Embryonic facial prominence (tissue), 1 donor: ENCODE measurements around the gene KRTAP4-16.
"Not testable (repeated sequence)": the region's sequence is repeated elsewhere in the genome, so short reads cannot be mapped to it uniquely, and the experiment has no call there.

Experiments used
- DNase-seq: peaks from one replicate; pipeline ENCODE4 v3.0.0-alpha.2; 2016; ENCODE audit errors: extremely low spot score

The KRTAP4-16 gene

GRCh38 chr17:41119696-41120690, 18.0 kb upstream of the KRTAP4-16 start:
- DNase-seq = not testable (repeated sequence)

- no peak for DNase-seq
Measured at GRCh38 chr17:41118721-41119120, 16.7 kb upstream of the KRTAP4-16 start.

DNA sequence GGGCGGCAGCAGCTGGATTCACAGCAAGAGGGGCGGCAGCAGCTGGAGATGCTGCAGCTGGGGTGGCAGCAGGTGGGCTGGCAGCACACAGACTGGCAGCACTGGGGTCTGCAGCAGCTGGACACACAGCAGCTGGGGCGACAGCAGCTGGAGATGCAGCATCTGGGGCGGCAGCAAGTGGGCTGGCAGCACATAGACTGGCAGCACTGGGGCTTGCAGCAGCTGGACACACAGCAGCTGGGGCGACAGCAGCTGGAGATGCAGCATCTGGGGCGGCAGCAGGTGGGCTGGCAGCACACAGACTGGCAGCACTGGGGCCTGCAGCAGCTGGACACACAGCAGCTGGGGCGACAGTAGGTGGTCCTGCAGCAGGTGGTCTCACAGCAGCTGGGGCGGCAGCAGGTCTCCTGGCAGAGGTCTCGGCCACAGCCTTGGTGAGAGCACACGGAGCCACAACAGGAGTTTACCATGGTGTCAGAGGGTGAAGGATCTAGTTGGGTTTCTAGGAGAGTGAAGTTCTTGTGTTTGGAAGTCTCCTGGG, 15.9 kb upstream of the KRTAP4-16 start, which contains the start of gene KRTAP4-11:
KRTAP4-11 (minus strand) TSS at position 528 of the 541 bp plus-strand sequence; CDS start at position 470, 58 bp downstream.
- not testable (repeated sequence) for DNase-seq

- no peak for DNase-seq
Measured at GRCh38 chr17:41116297-41116696, 14.3 kb upstream of the KRTAP4-16 start.

GRCh38 chr17:41111151-41111885, 9.3 kb upstream of the KRTAP4-16 start:
- DNase-seq = no peak

DNA sequence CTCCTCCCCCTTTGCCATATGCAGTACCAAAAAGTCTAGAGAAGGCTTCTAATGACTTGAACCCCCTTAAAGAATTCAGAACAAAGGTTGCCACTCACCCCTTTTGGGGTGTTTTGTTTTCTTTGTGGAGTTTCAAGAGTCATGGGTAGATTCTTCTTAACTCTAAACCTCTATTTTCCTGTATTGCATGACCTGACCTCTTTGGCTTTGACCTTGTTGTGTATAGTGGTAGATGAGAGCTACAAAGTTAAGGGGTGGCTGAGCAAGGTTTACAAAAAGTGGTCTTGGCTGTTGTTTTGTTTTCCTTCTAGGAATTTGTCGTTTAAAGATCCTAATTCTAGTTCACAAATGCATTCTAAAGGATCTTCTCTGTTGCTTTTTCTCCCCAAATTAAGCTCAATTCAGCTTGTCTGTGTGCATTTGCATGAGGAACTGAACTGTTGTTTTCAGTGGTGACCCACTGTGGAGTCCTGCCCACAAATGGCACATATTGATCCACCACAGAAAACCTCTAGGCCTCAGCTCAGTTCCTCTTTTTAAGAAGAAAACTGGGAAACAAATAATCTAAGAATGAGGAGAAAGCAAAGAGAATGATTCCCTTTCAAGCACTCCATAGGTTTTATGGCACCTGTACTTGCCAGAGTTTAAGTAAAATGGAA, 6.8 kb upstream of the KRTAP4-16 start:
- DNase-seq = not testable (repeated sequence)

DNA sequence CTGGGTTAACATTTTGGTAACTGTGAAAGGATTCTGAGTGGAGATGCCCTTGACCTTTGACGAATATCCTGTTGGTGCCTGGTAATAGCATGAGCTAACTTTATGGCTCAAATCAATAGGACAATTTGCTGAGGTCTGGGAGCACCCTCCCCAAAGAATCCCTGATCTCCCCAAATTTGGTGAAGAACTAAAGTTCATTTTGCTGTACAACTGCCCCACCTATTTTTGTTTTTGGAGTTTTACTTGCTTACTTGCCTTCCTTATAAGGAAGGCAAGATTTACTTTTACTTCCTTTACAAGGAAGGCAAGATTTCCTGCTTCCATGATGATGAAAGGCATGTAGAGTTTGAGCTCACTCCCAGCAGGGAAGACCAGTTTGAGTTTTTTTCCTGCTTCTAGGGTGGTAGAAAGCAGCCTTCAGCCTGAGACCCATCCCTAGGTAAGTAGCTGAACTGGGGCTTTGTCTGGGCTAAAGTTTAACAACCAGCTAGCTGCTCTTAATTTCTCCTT, 6.0 kb upstream of the KRTAP4-16 start:
- DNase-seq = no peak

- DNase-seq = not testable (repeated sequence)
Measured at GRCh38 chr17:41105347-41105746, 3.3 kb upstream of the KRTAP4-16 start, which contains the start of gene KRTAP4-9. TSS of gene KRTAP4-9 (plus strand) at chr17:41105389. CDS start at chr17:41105389, 0 bp downstream.

GRCh38 chr17:41104386-41105038, 2.5 kb upstream of the KRTAP4-16 start:
- DNase-seq = not testable (repeated sequence)

- DNase-seq = no peak
Measured at GRCh38 chr17:41103896-41104295, 1.9 kb upstream of the KRTAP4-16 start.

- DNase-seq = not testable (repeated sequence)
Measured at GRCh38 chr17:41099682-41100480, 2.1 kb downstream of the KRTAP4-16 start.

- DNase-seq = no peak
Measured at GRCh38 chr17:41098481-41098880, 3.5 kb downstream of the KRTAP4-16 start.

DNA sequence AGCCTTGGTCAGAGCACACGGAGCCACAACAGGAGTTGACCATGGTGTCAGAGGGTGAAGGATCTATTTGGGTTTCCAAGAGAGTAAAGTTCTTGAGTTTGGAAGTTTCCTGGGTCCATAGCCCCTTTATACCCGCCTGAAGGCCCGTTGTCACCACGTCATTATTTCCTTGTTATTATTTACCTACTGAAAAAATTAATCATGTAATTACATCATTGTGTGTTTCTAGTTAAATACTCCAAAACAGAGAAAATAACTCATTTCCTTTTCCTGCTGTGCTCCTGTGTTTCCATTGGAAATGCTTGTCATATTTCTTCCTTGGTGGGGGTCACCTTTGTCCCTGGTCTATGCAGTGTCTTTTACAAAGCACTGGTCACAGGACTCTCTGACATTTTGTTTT, 4.0 kb downstream of the KRTAP4-16 start, which contains the start of gene KRTAP4-8:
KRTAP4-8 (minus strand) TSS at position 101 of the 400 bp plus-strand sequence; CDS start at position 43, 58 bp downstream.
- no peak for DNase-seq

DNA sequence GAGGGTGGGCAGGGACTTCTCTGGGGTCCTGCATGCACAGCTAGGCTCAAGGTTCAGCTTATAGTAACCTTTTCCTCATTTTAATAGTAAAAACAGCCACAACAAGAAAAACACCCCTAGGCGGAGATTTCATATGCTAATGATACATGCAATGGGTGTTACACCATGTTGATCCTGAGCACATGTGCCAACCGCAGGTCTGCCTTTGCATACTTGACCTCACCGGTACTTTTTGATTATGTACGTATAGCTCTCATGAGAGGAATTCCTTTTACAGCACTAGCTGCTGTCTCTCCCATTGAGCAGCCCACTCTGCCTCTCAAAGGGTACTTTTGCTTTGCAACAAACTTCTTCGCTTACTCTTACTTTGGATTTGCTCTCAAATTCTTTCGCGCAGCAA, 6.0 kb downstream of the KRTAP4-16 start:
- no peak for DNase-seq

GRCh38 chr17:41088760-41089352, 13.2 kb downstream of the KRTAP4-16 start:
- DNase-seq = not testable (repeated sequence)

GRCh38 chr17:41084100-41084856, 17.7 kb downstream of the KRTAP4-16 start, which contains the start of gene KRTAP4-7:
TSS of gene KRTAP4-7 (plus strand) at chr17:41084150. CDS start at chr17:41084207, 57 bp downstream.
- DNase-seq = not testable (repeated sequence)

GRCh38 chr17:41083427-41083826, 18.6 kb downstream of the KRTAP4-16 start:
- DNase-seq = not testable (repeated sequence)

GRCh38 chr17:41082626-41083025, 19.4 kb downstream of the KRTAP4-16 start:
- DNase-seq = no peak
